Dermis microvascular lymphatic vessel endothelial cell (primary cell): ENCODE data around the gene ATM. TPM values are rescaled to one million over a fixed set of nuclear protein-coding genes. Genes with fewer than 3 reads are reported as not detected.
"Not testable (repeated sequence)": the region's sequence is repeated elsewhere in the genome, so short reads cannot be mapped to it uniquely, and the experiment has no call there.

Source experiments
- DNase-seq, 2 donors: peaks; one replicate each; pipeline versions ENCODE4 v3.0.0 to v3.0.0-alpha.2; 2010; ENCODE audit warnings: low read depth in 2 of 2
- total RNA-seq: library from RNA; depleted of rRNA; stranded (reverse); fragments of >200 nt; gene quantifications from 2 replicates; pipeline ENCODE4 v1.2.1, GENCODE V29; 2014

The ATM gene
- total RNA-seq, 1 donor from 2014 or later = 69.7 TPM

DNA sequence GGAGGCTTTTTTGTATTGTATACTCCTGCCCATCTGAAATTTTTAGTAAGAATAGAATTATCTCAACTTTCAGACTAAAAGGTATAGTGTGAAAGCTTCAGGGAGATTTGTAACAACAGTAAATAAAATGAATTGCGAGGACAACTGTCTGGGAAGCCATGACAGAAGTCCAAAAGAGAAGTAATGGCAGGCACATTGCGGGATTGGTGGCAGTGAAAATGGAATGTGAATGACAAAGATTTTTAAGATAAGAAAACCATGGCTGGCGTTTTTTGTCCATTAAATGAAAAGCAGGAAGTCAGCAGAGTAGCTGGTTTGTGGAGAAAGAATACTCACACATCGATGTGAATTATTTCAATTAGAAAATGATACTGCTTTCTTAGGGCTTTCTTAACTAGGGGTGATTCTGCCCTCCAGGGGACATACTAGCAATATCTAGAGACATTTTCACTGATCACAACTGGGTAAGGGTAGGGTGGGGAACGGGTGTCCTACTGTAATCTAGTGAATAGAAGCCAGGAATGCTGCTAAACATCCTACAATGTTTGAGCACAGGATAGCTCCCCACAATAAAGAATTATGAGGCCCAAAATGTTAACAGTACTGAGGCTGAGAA, 2.0 kb upstream of the ATM start:
- DNase-seq = peak in 1 of 2 donors; percentile 21

DNA sequence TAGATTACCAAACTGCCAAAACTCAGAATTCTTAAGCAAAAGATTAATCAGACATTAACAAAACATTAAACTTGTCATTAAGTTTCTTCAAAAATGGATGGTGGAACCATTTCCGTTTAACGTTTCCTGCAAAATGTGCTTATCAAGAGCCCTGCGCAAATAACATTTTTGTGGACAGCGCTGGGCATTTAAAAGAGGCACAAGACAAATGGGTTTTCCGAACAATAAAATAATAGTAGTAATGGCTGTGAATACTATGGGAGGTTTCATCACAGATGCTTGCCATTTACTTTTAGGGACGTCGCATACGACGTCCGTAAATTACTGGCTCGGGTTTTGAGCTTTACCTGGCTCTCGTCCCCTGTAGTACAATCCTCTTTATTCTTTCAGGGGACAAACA, 1.5 kb upstream of the ATM start:
- peak; percentile 59 to 67 for DNase-seq

DNA sequence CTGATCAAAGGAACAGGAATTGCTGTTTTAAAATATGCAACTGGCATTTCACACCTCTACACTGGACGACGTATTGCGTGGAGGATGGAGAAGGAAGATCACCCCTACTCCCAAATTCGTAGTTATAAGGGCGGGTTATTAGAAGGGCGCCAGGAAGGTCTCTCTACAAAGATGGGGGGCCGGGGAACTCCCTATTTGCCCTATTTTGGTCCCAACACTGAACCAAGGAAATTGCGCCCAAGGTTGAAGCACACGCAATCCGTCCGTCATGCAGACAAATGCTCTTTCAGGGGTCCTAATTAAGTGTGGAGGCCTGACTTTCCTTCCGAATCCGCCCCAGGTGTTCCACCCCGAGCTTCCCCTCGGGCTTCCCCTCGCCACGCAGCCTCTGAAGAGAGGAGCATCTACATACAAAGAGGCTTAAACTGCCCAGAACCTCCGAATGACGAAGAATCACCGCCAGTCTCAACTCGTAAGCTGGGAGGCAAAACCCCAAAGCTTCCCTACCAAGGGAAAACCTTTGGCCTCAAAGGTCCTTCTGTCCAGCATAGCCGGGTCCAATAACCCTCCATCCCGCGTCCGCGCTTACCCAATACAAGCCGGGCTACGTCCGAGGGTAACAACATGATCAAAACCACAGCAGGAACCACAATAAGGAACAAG, 825 bp upstream of the ATM start:
- no peak for DNase-seq

DNA sequence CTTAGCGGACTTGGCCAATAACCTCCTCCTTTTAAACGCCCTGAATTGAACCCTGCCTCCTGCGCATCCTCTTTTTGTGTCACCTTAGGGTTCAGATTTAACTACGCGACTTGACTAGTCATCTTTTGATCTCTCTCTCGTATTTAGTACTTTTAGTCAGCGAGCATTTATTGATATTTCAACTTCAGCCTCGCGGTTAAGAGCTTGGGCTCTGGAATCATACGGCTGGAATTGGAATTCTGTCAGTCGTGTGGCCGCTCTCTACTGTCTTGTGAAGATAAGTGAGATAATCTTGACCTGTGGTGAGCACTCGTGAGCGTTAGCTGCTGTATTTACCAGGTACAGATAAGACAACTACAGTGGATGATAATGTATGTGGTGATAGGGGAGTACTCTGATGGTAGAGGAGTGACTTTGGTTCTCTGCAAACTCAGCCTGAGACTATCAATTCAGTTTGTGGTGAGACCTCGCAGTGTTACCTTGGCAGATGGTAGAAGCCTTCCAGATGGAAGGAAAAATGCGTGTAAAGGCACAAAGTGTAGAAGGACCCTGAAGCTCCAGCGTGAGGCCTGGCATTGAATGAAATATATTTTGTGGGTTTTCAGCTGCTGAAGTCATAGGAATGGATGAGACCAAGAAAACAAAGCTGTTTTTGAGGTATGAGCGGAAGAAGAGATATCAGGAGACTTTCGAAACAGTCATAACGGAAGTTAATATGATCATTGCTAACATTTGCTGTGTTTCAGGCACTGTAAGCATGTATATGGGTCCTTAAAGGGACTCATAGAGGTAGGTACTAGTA, 682 bp downstream of the ATM start:
- DNase-seq = peak in 1 of 2 donors; percentile 18

DNA sequence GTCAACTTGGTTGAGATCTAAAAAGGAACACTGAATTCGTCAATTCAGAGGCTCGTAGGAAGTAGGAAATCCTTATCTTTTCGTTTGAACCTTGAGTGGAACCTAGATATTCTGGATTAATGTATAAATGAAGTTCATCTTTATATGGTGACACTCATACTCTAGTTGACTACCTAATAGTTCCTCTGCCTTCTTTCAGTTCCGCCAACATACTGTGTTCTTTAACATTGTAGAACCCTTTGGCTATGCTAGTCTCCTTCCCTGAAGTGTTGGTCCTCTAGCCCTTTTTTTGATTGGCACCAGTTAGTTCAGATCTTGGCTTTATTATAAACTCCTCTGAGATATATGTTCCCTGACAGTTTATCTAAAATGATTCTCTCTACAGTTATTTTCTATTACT, 1.5 kb downstream of the ATM start:
- DNase-seq = no peak

DNA sequence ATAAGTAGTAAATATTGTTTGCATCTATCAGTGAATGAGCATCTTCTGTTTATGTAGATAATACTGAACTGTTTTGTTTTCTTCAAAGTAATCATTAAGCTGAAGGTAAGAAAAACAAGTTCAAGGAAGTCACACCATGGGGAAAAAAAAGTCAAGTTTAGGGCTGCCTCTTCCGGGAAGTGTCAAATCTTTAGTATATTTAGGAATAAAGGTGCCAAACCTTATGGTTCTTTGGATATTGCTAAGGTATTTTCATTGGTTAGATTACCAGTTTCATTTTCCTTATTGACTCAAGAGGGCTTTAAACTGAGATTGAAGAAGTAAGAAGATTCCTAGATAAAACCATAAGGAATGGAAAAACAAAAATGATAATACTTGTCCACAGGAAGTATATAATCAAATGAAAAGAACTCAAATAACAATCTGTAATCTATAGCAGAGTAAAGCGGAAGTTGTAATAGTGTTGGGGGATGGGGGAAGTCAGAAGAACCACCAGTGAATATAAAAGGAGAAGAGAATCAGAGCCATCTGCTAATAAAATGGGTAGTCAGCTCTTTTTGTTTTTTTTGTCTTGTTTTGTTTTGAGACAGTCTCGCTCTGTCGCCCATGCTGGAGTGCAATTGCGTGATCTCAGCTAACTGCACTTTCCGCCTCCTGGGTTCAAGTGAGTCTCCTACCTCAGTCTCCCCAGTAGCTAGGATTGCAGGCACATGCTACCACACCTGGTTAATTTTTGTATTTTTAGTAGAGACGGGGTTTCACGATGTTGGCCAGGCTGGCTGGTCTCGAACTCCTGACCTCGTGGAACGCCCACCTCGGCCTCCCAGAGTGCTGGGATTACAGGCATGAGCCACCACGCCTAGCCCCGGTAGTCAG, 2.3 kb downstream of the ATM start:
- no peak for DNase-seq

DNA sequence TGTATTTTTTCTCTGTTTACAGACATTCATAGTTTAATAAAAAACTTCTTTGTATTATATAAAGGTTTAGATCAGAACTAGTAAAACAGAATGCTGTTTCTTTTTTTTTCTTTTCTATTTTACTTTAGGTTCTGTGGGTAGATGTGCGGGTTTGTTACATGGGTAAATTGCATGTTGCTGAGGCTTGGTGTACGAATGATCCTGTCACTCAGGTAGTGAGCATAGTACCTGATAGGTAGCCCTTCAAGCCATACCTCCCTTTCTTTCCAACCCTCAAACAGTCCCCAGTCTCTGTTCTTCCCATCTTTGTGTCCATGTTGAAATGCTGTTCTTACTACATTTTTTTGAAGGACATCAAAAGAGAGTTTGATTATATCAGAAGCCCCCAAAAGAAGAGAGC, 3.2 kb downstream of the ATM start:
- DNase-seq = no peak

DNA sequence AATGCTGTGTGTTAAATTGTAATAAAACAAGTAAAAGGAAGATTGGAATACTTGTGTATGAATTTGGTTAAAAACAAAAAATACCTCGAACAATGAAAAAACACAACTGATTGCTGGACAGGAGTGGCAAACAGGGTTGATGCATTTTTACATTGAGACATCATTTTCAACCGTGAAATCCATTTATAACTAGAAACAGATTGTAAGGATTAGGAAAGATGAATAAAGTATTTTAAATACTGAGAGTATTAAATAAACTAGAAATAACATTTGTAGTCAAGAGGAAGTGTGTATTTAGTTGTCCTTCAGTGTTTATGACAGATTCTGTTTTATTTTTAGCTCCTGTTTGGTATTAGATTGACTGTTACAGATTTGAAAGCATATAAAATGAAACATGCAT, 5.4 kb downstream of the ATM start:
- no peak for DNase-seq

DNA sequence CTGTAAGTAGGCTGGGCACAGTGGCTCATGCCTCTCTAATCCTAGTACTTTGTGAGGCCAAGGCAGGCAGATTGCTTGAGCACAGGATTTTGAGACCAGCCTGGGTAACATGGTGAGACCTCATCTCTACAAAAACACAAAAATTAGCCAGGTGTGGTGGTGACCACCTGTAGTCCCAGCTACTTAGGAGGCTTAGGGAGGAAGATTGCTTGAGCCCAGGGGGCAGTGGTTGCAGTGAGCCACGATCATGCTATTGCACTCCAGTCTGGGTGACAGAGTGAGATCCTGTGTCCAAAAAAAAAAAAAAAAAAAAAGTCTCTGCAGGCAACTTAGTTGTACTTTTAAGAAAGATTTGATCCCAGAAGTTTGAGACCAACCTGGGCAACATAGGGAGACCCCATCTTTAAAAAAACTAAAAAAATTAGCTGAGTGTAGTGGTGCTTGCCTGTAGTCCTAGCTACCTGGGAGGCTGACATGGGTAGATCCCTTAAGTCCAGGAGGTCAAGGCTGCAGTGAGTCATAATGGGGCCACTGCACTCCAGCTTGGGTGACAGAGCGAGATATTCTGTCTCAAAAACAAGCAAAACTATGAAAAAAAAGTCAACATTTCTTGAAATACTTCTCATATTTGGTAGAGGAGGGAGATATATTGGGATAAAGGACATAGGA, 10.5 kb downstream of the ATM start:
- DNase-seq = no peak

DNA sequence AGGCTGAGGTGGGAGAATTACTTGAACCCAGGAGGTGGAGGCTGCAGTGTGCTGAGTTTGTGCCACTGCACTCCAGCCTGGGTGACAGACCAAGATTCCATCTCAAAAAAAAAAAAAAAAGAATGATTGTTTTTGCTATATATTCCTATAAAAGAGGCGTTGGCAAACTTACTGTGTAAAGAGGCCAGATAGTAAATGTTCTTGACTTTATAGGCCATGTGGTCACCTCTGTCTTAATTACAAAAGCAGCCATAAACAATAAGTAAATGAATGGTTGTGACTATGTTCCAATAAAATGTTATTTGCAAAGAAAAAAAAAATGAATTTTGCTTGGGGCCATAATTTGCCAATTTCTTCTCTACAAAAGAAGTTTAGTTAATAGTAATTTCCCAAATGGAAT, 12.3 kb downstream of the ATM start:
- no peak for DNase-seq

DNA sequence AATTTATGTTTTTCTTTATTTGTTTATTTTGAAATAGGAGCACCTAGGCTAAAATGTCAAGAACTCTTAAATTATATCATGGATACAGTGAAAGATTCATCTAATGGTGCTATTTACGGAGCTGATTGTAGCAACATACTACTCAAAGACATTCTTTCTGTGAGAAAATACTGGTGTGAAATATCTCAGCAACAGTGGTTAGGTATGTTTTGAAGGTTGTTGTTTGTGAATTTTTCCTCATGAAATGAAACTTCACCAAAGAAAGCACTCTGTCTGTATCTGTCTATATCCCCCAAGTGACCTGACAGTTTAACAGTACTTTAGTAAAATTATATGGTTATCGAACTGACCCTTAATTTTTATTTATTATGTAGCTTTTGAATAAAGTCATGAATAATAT, 12.8 kb downstream of the ATM start:
- no peak for DNase-seq

DNA sequence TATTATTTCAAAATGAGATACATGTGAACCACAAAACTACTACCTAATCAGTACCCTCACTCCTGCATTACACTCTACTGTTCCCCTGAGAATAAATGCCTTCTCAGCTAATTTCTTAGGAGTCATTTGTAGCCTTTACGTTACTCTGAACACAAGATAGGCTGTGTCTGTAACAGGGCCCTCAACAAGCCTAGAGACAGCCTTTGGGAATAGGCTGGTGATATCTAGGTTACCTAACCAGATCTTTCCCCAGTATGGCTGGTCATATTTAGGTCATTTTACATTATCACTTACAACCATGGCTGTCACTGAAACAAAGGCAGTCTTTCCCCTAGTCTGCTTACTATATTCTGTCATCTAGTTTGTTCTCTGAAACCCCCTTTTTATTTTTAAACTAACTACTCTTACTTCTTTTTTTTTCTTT, 14.2 kb downstream of the ATM start:
- DNase-seq = no peak

DNA sequence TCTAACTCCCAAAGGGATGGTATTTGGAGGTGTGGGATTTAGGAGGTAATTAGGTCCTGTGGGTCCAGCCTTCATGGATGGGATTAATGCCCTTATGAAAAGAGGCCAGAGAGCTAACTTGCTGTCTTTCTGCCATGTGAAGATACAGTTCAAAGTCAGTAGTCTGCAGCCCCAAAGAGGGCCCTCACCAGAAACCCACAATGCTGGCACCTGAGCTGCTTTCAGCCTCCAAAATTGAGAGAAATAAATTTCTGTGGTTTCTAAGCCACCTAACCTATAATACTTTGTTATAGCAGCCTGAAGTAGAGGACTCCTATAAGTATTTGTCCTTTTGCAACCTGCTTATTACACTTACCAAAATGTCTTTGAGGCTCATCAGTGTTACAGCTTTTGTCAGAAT, 16.2 kb downstream of the ATM start:
- DNase-seq = no peak

DNA sequence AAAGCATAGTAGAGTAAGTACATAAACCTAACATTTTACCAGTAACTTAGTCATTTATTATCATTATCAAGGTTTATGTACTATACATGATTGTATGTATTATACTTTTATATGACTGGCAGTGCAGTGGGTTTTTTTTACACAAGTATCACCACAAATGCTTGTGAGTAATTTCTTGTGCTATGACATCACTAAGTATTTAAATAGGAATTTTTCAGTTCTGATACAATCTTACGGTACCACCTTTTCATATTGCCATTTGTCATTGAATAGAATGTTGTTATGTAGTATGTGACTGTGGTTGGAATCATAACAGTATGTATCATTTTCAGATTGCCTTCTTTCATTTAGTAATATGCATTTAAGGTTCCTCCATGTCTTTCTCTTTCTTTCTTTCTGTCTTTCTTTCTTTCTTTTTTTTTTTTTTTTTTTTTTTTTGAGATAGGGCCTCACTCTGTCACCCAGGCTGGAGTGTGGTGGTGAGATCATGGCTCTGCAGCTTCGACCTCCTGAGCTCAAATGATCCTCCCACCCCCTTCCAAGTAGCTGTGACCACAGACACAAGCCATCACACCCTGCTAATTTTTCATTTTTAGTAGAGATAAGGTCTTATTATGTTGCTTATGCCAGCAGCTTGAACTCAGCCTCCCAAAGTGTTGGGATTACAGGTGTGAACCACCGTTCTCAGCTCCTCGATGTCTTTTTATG, 18.6 kb downstream of the ATM start:
- no peak for DNase-seq

DNA sequence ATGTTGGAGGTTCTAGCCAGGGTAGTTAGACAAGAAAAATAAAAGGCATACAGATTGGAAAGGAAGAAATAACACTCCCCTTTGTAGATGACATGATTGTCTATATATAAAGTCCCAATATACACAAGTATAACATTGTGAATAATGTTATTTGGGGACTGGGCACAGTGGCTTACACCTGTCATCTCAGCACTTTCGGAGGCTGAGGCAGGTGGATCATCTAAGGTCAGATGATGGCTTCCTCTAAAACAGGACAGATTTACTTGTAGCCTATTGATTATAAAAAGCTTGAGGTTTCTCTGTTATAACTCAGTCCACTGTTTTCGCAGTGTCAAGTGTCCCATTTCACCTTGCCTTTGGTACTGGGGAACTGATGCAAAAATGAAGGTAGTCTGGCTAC, 19.6 kb downstream of the ATM start:
- DNase-seq = no peak

DNA sequence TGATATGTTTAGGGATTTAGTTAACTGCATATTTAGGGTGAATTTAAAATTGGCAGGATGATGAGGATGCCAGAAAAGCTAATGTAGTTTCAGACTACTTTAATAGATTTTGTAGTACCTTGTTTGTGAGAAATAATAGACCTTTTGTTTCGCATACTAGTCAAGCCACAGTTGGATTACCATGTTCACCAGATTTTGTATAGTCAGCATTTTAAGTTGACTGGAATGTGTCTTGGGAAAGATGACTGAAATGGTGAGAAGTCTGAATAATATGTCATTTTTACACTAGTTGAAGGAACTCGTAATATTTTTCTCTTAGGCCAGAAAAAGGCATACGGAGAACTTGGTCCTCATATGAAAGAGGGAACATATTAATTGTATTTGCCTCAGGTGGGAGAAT, 23.4 kb downstream of the ATM start:
- DNase-seq = no peak

DNA sequence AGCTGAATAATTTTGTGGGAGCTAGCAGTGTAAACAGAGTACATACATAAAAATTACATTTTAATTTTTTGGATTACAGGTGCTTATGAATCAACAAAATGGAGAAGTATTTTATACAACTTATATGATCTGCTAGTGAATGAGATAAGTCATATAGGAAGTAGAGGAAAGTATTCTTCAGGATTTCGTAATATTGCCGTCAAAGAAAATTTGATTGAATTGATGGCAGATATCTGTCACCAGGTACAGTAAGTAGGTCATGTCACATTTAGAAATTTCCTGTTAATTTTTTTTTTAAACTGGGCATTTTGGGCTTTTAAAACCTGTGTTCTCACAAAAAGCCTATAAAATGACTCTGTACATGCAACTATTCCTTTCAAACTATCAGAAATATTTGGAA, 24.0 kb downstream of the ATM start:
- no peak for DNase-seq

DNA sequence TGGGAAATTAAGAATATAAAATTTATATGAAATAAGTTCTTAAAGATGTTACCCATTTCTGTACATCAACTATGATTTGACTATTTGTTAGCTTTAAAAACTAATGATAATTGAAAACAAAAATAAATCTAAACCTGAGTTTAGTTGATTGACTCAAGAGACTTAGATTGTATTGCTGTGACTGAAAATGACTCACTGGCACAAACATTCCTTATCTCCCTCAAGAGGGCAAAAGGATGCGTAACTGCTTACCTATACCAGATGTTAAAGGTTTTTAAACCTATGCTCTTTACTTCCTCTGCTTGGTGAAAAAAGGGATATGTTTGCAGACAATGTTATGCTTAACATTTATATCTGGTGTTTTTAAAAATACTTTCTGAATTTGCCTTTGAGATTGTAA, 30.3 kb downstream of the ATM start:
- peak in 1 of 2 donors; percentile 41 for DNase-seq

DNA sequence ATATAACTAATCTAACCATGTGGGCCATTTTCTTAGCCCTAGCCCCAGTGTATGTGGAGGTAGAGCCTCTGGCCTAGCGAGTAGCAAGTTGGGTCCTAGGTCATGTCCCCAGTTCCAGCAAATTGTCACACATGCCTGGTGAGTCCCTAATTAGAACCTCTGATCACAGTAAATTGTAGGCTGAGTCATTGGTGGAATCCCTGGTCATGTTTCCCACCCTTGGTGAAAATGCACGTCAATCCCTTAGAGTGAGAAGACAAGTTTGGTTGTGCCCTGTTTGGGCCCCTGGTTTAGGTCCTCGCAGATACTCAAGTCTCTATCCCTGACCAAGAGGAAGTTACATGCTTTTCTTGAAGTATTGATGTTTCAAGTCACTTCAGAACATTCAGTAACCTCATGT, 46.7 kb downstream of the ATM start:
- no peak for DNase-seq

DNA sequence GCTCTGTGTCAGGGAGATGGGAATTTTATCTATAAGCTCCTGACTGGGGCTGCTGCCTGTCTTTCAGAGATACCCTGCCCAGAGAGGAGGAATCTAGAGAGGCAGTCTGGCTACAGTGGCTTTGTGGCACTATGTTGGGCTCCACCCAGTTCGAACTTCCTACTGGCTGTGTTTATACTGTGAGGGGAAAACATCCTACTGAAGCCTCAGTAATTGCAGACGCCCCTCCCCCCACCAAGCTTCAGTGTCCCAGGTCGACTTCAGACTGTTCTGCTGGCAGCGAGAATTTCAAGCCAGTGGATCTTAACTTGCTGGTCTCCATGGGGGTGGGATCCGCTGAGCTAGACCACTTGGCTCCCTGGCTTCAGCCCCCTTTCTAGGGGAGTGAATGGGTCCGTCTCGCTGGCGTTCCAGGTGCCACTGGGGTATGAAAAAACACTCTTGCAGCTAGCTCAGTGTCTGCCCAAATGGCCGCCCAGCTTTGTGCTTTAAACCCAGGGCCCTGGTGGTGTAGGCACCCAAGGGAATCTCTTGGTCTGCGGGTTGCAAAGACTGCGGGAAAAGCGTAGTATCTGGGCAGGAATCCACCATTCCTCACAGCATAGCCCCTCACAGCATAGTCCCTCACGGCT, 54.2 kb downstream of the ATM start:
- DNase-seq = not testable (repeated sequence)
